Left ventricle myocardium inferior (tissue), 1 donor: ENCODE data around the gene DOCK4. TPM values are rescaled to one million over a fixed set of nuclear protein-coding genes. Genes with fewer than 3 reads are reported as not detected.

Experiments
- DNase-seq: peaks from one replicate; pipeline ENCODE4 v3.0.0-alpha.2; 2020
- H3K27ac ChIP-seq: fragments of 200-600 bp; replicated peaks from 2 replicates; pipeline ENCODE4 v1.8.0; 2021
- H3K27me3 ChIP-seq: fragments of 200-600 bp; 2 replicates; pipeline ENCODE4 v1.8.0; 2021; ENCODE audit warnings: low read depth
- H3K36me3 ChIP-seq: fragments of 200-600 bp; 2 replicates; pipeline ENCODE4 v1.8.0; 2021
- H3K4me1 ChIP-seq: fragments of 200-600 bp; 2 replicates; pipeline ENCODE4 v1.8.0; 2021
- H3K4me3 ChIP-seq: fragments of 200-600 bp; 2 replicates; pipeline ENCODE4 v1.8.0; 2021; ENCODE audit warnings: mild to moderate bottlenecking, moderate library complexity
- H3K9me3 ChIP-seq: fragments of 200-600 bp; replicated peaks from 2 replicates; pipeline ENCODE4 v1.8.0; 2021
- intact Hi-C: fragments of 100-400 bp; cut with micrococcal nuclease; formaldehyde crosslinking; loops from one replicate; pipeline ENCODE4 v1.11.0; 2022
- total RNA-seq: library from RNA; stranded (reverse); fragmentation: NEBNext Ultra II Directional; extraction: Animal tissue kit (Norgen Biotek cat#: 25700); gene quantifications from one replicate; pipeline ENCODE4 v1.2.1, GENCODE V29; 2021
- TF ChIP-seq, protein P1 (sequence below): fragments of 200-600 bp; IDR thresholded peaks from 2 replicates; pipeline ENCODE4 v1.8.0; 2021; ENCODE audit warnings: antibody characterized with exemption, mild to moderate bottlenecking, borderline replicate concordance
- donor health status: DM: no; HTN: yes; CAD: no; lungs with severe emphysema.

The DOCK4 gene
- total RNA-seq, 1 donor from 2014 or later = 15.2 TPM

GRCh38 chr7:111832174-111832573 is 374.0 kb downstream of the DOCK4 start:
- H3K9me3 ChIP-seq = peaks cover 8% of the 10 kb centered on the region
- intact Hi-C loops = no loop called here

GRCh38 chr7:111829221-111829620 is 377.0 kb downstream of the DOCK4 start:
- no peak for DNase-seq
- H3K9me3 ChIP-seq = no peaks in the 10 kb centered on the region
- no peak overlapping the region for H3K27ac ChIP-seq
- H3K4me1 ChIP-seq = no peaks in the 10 kb centered on the region
- no peaks in the 10 kb centered on the region for H3K27me3 ChIP-seq
- intact Hi-C loops = no loop called here
- TF ChIP-seq, protein P1, sequence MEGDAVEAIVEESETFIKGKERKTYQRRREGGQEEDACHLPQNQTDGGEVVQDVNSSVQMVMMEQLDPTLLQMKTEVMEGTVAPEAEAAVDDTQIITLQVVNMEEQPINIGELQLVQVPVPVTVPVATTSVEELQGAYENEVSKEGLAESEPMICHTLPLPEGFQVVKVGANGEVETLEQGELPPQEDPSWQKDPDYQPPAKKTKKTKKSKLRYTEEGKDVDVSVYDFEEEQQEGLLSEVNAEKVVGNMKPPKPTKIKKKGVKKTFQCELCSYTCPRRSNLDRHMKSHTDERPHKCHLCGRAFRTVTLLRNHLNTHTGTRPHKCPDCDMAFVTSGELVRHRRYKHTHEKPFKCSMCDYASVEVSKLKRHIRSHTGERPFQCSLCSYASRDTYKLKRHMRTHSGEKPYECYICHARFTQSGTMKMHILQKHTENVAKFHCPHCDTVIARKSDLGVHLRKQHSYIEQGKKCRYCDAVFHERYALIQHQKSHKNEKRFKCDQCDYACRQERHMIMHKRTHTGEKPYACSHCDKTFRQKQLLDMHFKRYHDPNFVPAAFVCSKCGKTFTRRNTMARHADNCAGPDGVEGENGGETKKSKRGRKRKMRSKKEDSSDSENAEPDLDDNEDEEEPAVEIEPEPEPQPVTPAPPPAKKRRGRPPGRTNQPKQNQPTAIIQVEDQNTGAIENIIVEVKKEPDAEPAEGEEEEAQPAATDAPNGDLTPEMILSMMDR = no peak
- H3K4me3 ChIP-seq = no peak overlapping the region
- peaks cover 25% of the 10 kb centered on the region for H3K36me3 ChIP-seq

More at GRCh38 chr7:111832174-111832573, 374.0 kb downstream of the DOCK4 start:
- Histone ChIP-seq H3K36me3 (peaks cover 30% of the 10 kb centered on the region), H3K27me3 (no peaks in the 10 kb centered on the region), H3K27ac (no peak overlapping the region), H3K4me3 (no peak overlapping the region), H3K4me1 (no peaks in the 10 kb centered on the region)
- TF ChIP-seq, protein P1 = no peak
- no peak for DNase-seq

DNA sequence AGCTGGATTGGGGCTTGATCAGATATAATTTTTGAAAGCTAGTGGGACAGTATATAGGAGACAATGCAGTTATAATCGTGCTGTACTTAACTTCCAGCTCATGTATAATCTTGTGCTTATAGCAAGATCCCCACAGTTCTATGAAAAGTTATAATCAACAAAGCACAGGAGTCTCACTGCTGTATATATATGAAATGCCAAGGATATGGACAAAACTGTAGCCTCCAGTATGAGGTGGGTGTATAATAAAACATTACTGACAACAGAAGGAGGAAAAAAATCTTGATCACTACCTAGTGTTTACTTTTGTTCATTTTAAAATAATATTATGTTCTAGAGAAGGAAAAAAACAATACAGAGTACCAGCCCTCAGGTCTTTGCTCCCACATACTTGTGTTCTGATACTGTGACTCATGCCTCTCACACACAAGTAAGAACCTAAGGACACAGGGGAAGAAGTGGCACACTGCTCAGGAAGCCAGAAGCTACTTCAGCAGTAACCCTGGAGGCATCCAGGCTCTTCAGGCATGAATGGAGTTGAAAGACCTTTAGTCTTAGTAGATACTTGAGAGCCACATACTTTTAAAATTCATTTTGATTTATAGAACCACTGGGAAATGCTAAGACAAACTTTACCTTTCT is 378.2 kb downstream of the DOCK4 start:
- Histone ChIP-seq H3K36me3 (peaks cover 13% of the 10 kb centered on the region), H3K9me3 (no peaks in the 10 kb centered on the region), H3K4me3 (no peak overlapping the region), H3K27me3 (no peaks in the 10 kb centered on the region), H3K27ac (no peak overlapping the region), H3K4me1 (no peaks in the 10 kb centered on the region)
- TF ChIP-seq, protein P1 = no peak
- intact Hi-C loops = no loop called here
- no peak for DNase-seq

- no peaks in the 10 kb centered on the region for H3K4me1 ChIP-seq
- no peaks in the 10 kb centered on the region for H3K27me3 ChIP-seq
- peaks cover 22% of the 10 kb centered on the region for H3K36me3 ChIP-seq
- intact Hi-C loops = no loop called here
- no peak overlapping the region for H3K4me3 ChIP-seq
- no peaks in the 10 kb centered on the region for H3K9me3 ChIP-seq
- DNase-seq = no peak
- no peak overlapping the region for H3K27ac ChIP-seq
- TF ChIP-seq, protein P1 = no peak
Observed at GRCh38 chr7:111825046-111825445, 381.2 kb downstream of the DOCK4 start.

GRCh38 chr7:111823826-111824225 is 382.4 kb downstream of the DOCK4 start:
- peaks cover 32% of the 10 kb centered on the region for H3K36me3 ChIP-seq
- TF ChIP-seq, protein P1 = no peak
- H3K9me3 ChIP-seq = no peaks in the 10 kb centered on the region
- intact Hi-C loops = no loop called here
- no peak for DNase-seq
- H3K27me3 ChIP-seq = no peaks in the 10 kb centered on the region
- H3K27ac ChIP-seq = no peak overlapping the region
- no peaks in the 10 kb centered on the region for H3K4me1 ChIP-seq
- H3K4me3 ChIP-seq = no peak overlapping the region
